ENCODE measurements around the gene MEIS2.

MEIS2 gene

DNA sequence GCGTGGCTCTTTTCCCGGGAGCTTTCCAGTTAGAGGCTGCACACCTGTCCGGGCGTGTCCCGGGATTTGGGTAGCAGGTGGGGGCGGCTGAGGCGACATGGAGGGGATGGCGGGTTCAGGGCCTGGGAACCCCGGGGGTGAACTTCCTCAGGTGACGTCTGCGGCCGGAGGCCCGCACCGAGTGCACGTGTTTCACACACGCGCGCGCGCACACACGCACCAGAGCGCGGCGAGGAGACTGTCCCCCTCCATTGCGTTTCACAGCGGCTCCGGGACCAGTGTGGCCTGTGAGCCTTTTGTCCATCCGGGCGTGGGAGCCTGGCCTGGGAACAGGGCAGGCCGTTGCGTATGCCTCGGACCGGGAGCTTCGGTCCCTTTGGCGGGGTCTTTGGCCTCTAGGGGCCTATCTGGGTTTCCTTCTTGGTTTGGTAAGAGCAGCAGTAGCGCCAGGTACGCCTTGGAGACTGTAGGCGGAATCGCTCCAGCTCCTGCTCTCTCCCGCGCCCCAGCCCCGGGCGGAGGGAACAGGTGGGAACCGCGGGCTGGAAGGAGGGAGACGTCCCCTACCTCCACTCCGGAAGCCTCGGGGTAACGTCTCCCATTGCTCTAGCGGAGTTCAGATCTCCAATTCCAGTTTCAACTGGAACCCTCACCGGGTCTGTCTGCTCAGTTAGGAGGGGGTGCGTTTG, 220.0 kb downstream of the MEIS2 start:
- no peak for DNase-seq (ENCODE audit: extremely low read depth, low read depth)
- no peak for TF ChIP-seq CTCF (IDR thresholded peaks at IDR 0.05; ENCODE audit: low read depth, low read length)

- DNase-seq (ENCODE audit: extremely low read depth, low read depth), result no peak
- TF ChIP-seq CTCF (IDR thresholded peaks at IDR 0.05; ENCODE audit: low read depth, low read length), result no peak
Observed at GRCh38 chr15:36879568-36880222, 220.7 kb downstream of the MEIS2 start.

DNA sequence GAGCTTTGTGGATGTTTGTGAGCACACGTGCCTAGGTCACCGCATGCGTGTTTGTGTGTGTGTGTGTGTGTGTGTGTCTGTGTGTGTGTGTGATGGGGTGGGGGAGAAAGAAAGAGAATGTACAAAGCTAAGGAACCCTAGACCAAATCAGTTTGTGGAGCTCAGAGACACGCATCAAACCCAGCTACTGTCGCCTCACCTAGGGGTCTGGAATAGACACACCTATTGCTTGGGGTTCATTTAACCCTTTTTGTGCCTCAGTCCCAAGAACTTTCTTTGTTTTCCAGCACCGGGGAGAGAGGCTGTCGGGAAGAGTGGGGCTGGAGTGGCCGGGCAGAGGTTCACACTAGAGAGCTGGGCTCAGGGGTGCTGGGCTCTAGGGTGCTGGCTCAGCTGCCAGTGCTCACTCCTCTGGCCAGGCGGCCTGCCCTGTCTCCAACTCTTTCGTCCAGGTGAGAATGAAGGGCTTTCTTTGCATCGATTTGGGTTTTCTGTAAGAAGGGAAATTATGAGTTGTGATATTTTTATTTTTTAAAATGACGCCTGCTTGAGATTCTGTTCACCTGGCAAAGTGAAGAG, 221.6 kb downstream of the MEIS2 start:
- no peak for TF ChIP-seq CTCF (IDR thresholded peaks at IDR 0.05; ENCODE audit: low read depth, low read length)

DNA sequence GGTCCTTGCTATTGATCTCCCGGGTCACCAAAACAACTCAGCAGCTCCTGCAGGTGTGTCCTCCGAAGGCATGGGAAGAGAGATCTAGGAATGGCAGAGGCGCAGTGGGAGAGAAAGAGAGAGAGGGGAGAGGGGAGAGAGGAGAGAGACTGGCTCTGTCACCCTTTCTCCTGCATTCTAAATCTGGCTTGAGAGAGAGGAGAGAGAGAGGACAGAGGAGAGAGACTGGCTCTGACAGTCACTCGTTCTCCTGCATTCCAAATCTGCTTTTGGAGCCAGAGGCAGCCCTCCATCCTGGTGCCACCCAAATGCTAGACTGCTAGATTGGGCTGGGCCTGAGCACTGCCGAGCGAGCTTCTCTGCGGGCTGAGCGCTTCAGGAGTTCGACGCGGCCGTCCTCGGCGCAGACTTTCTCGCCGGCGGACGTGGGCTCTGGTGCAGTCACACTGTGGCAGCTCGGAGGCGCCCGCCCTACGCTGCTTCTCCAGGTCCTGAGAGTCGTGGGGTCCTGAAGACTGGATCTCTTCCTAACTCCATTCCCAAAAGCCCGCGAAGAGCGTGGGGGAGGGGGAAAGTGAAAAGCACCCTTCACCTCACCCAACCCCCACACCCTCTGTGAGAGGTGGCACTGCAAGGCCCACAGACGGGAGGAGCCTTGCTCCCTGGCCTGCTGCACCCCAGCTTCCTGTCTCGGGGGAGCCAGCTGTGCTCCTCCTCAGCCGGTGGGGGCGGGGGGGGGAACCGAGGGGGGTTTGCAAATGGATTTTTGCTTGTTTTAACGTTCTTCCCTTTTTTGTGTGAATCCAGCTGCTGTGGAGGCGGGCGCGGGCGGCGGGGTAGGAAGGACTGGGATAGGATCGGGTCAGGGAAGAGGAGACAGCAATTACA, 222.3 kb downstream of the MEIS2 start:
- no peak for TF ChIP-seq CTCF (IDR thresholded peaks at IDR 0.05; ENCODE audit: low read depth, low read length)
- no peak for DNase-seq (ENCODE audit: extremely low read depth, low read depth)

More for the DNA sequence above, 221.6 kb downstream of the MEIS2 start:
- no peak for DNase-seq (ENCODE audit: extremely low read depth, low read depth)

- no peak for DNase-seq (ENCODE audit: extremely low read depth, low read depth)
- no peak for TF ChIP-seq CTCF (IDR thresholded peaks at IDR 0.05; ENCODE audit: low read depth, low read length)
Observed at GRCh38 chr15:36877294-36877693, 223.1 kb downstream of the MEIS2 start.

GRCh38 chr15:36875740-36876334, 224.5 kb downstream of the MEIS2 start:
- DNase-seq (ENCODE audit: extremely low read depth, low read depth), result no peak
- TF ChIP-seq CTCF (IDR thresholded peaks at IDR 0.05; ENCODE audit: low read depth, low read length), result no peak
